Hair follicle dermal papilla cell (primary cell): ENCODE results near the gene ENPEP. TPM values are rescaled to one million over a fixed set of nuclear protein-coding genes. Genes with fewer than 3 reads are reported as not detected.

Experiments
- small RNA-seq: library from RNA; depleted of rRNA; stranded (forward); fragments of <200 nt; gene quantifications from one replicate; pipeline ENCODE3, GENCODE V24; 2012
- total RNA-seq: library from RNA; depleted of rRNA; stranded (reverse); fragments of >200 nt; gene quantifications from 2 replicates; pipeline ENCODE4 v1.2.3, GENCODE V29; 2012

ENPEP gene, protein sequence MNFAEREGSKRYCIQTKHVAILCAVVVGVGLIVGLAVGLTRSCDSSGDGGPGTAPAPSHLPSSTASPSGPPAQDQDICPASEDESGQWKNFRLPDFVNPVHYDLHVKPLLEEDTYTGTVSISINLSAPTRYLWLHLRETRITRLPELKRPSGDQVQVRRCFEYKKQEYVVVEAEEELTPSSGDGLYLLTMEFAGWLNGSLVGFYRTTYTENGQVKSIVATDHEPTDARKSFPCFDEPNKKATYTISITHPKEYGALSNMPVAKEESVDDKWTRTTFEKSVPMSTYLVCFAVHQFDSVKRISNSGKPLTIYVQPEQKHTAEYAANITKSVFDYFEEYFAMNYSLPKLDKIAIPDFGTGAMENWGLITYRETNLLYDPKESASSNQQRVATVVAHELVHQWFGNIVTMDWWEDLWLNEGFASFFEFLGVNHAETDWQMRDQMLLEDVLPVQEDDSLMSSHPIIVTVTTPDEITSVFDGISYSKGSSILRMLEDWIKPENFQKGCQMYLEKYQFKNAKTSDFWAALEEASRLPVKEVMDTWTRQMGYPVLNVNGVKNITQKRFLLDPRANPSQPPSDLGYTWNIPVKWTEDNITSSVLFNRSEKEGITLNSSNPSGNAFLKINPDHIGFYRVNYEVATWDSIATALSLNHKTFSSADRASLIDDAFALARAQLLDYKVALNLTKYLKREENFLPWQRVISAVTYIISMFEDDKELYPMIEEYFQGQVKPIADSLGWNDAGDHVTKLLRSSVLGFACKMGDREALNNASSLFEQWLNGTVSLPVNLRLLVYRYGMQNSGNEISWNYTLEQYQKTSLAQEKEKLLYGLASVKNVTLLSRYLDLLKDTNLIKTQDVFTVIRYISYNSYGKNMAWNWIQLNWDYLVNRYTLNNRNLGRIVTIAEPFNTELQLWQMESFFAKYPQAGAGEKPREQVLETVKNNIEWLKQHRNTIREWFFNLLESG
- total RNA-seq = 0.12 and 1.1 TPM in 2 replicates

GRCh38 chr4:110475881-110476818, at the start of gene ENPEP:
Gene ENPEP, plus strand, starts transcription at chr4:110476155. Its CDS starts 260 bp downstream, at chr4:110476415.

Small RNA genes lying within 50 kb of the gene (small RNA-seq; reads per million reads assigned to genes)
- not detected for gene RF00494

Other genes with a start within 250 kb of the ENPEP start
- gene PITX2, start 146.9 kb downstream of the ENPEP start, total RNA-seq = 11.4 and 18.1 TPM in 2 replicates